ENCODE results near the gene STOX2. TPM values are rescaled to one million over a fixed set of nuclear protein-coding genes. Genes with fewer than 3 reads are reported as not detected.

Gene STOX2
- polyA plus RNA-seq, 1 of the 3 experiments (the other 2 are of a cell fraction), result 0.16 TPM

GRCh38 chr4:183936574-183937345 is 31.7 kb downstream of the STOX2 start:
- DNase-seq, result no peak
- no peaks in the 10 kb centered on the region for H3K79me2 ChIP-seq (ENCODE audit: insufficient read depth)
- TF ChIP-seq FOXJ3 (CRISPR knock-in tag; IDR thresholded peaks at IDR 0.05), result no peak
- no peak overlapping the region for H2AFZ ChIP-seq (ENCODE audit: low read depth)
- H3F3A ChIP-seq (replicated peaks; ENCODE audit: insufficient read depth), result no peaks in the 10 kb centered on the region
- H3K4me1 ChIP-seq (ENCODE audit: control insufficient read depth in 1 of 2, insufficient read depth in 2 of 2, low read depth in 1 of 2, low read length in 1 of 2), result peaks cover 0 to 11% of the 10 kb centered on the region in 2 experiments; a peak in 2 of 4 replicates
- no peaks in the 10 kb centered on the region for H3K9me3 ChIP-seq
- H3K4me3 ChIP-seq (ENCODE audit: low read depth in 2 of 2, low read length in 1 of 2), result no peak overlapping the region
- H3K9me2 ChIP-seq, result no peaks in the 10 kb centered on the region
- H3K9ac ChIP-seq, result no peak overlapping the region
- H4K20me1 ChIP-seq (ENCODE audit: insufficient read depth), result no peaks in the 10 kb centered on the region
- no peaks in the 10 kb centered on the region for H3K27me3 ChIP-seq (ENCODE audit: insufficient read depth)
- no peak overlapping the region for H3K4me2 ChIP-seq
- ChIA-PET POLR2A (no interaction called here), CTCF (interaction anchor here (1.3 kb wide), 1 partner anchor 163 kb away, joined by 4 read pairs; no protein-coding TSS in a partner anchor)
- H3K27ac ChIP-seq (ENCODE audit: low read depth in 2 of 2, low read length in 1 of 2), result no peak overlapping the region; a peak in 1 of 4 replicates
- WGBS (ENCODE audit: low lambda C conversion rate), result 60% methylated on average over 3 of the region's 3 CpGs
- H3K36me3 ChIP-seq (replicated peaks in 1 of 2; ENCODE audit: control insufficient read depth in 1 of 2, insufficient read depth in 2 of 2, low read length in 1 of 2), result no peaks in the 10 kb centered on the region

DNA sequence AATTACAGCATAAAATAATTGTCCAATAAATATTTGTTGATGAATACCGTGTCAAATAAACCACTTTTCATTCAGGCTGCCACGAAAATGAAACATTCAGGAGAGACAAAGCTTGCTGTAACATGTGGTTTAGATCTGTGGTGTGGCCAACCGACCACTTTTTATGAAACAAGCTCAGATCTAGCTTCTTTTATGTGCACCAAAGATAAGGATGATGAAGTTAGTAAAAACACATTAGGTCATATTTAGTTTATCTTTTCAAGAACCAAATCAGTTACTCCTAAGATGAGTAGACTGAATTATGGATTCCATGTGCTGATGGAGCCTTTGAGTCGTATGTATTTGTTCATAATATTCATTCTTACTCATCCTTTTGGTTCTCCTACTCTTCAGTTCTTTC is 35.8 kb downstream of the STOX2 start:
- ChIA-PET CTCF (no interaction called here), POLR2A (no interaction called here)
- Histone ChIP-seq H3K4me3 (ENCODE audit: low read depth in 2 of 2, low read length in 1 of 2) (no peak overlapping the region), H3K27me3 (ENCODE audit: insufficient read depth) (no peaks in the 10 kb centered on the region), H3K36me3 (replicated peaks in 1 of 2; ENCODE audit: control insufficient read depth in 1 of 2, insufficient read depth in 2 of 2, low read length in 1 of 2) (no peaks in the 10 kb centered on the region), H4K20me1 (ENCODE audit: insufficient read depth) (no peaks in the 10 kb centered on the region), H3K4me2 (no peak overlapping the region), H3K4me1 (ENCODE audit: control insufficient read depth in 1 of 2, insufficient read depth in 2 of 2, low read depth in 1 of 2, low read length in 1 of 2) (peaks cover 0 to 3% of the 10 kb centered on the region in 2 experiments; a peak in 2 of 4 replicates), H3K9me3 (no peaks in the 10 kb centered on the region), H3F3A (replicated peaks; ENCODE audit: insufficient read depth) (no peaks in the 10 kb centered on the region), H3K27ac (ENCODE audit: low read depth in 2 of 2, low read length in 1 of 2) (no peak overlapping the region), H3K79me2 (ENCODE audit: insufficient read depth) (no peaks in the 10 kb centered on the region), H3K9ac (no peak overlapping the region), H3K9me2 (no peaks in the 10 kb centered on the region), H2AFZ (ENCODE audit: low read depth) (no peak overlapping the region)
- WGBS (ENCODE audit: low lambda C conversion rate), result 18% methylated on average over 4 of the region's 4 CpGs
- TF ChIP-seq FOXJ3 (CRISPR knock-in tag; IDR thresholded peaks at IDR 0.05) (no peak), EZH2phosphoT487 (IDR thresholded peaks at IDR 0.05; ENCODE audit: borderline replicate concordance, low read depth) (no peak), CHD2 (IDR thresholded peaks at IDR 0.05; ENCODE audit: low read length, partially characterized antibody) (no peak), SIN3A (IDR thresholded peaks at IDR 0.05; ENCODE audit: borderline replicate concordance, low read depth, low read length) (no peak), GABPA (IDR thresholded peaks at IDR 0.05; ENCODE audit: low read depth) (no peak), MXI1 (IDR thresholded peaks at IDR 0.05; ENCODE audit: low read depth, low read length) (no peak), YY1 (IDR thresholded peaks at IDR 0.05; ENCODE audit: low read depth) (no peak), REST (IDR thresholded peaks at IDR 0.05; ENCODE audit: low read depth, low read length) (no peak)
- TF ChIP-seq, protein P1, sequence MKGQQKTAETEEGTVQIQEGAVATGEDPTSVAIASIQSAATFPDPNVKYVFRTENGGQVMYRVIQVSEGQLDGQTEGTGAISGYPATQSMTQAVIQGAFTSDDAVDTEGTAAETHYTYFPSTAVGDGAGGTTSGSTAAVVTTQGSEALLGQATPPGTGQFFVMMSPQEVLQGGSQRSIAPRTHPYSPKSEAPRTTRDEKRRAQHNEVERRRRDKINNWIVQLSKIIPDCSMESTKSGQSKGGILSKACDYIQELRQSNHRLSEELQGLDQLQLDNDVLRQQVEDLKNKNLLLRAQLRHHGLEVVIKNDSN (IDR thresholded peaks at IDR 0.05; ENCODE audit: borderline replicate concordance, low read depth), result no peak
- TF ChIP-seq, protein P2, sequence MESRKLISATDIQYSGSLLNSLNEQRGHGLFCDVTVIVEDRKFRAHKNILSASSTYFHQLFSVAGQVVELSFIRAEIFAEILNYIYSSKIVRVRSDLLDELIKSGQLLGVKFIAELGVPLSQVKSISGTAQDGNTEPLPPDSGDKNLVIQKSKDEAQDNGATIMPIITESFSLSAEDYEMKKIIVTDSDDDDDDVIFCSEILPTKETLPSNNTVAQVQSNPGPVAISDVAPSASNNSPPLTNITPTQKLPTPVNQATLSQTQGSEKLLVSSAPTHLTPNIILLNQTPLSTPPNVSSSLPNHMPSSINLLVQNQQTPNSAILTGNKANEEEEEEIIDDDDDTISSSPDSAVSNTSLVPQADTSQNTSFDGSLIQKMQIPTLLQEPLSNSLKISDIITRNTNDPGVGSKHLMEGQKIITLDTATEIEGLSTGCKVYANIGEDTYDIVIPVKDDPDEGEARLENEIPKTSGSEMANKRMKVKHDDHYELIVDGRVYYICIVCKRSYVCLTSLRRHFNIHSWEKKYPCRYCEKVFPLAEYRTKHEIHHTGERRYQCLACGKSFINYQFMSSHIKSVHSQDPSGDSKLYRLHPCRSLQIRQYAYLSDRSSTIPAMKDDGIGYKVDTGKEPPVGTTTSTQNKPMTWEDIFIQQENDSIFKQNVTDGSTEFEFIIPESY (IDR thresholded peaks at IDR 0.05; ENCODE audit: borderline replicate concordance, low read depth), result no peak
- no peak for DNase-seq

Measured in SK-N-SH (cell line).